ENCODE measurements around the gene KCNAB1.

- TF ChIP-seq, protein P1, sequence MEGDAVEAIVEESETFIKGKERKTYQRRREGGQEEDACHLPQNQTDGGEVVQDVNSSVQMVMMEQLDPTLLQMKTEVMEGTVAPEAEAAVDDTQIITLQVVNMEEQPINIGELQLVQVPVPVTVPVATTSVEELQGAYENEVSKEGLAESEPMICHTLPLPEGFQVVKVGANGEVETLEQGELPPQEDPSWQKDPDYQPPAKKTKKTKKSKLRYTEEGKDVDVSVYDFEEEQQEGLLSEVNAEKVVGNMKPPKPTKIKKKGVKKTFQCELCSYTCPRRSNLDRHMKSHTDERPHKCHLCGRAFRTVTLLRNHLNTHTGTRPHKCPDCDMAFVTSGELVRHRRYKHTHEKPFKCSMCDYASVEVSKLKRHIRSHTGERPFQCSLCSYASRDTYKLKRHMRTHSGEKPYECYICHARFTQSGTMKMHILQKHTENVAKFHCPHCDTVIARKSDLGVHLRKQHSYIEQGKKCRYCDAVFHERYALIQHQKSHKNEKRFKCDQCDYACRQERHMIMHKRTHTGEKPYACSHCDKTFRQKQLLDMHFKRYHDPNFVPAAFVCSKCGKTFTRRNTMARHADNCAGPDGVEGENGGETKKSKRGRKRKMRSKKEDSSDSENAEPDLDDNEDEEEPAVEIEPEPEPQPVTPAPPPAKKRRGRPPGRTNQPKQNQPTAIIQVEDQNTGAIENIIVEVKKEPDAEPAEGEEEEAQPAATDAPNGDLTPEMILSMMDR (conservative IDR thresholded peaks at IDR 0.05 in 1 of 2, IDR thresholded peaks at IDR 0.05 in 1 of 2; ENCODE audit: low read depth in 1 of 2, low read length in 2 of 2): no peak
- no peak for TF ChIP-seq EZH2 (IDR thresholded peaks at IDR 0.05; ENCODE audit: low read length, missing control alignments)
Observed at GRCh38 chr3:156543043-156543555, 422.7 kb downstream of the KCNAB1 start.

Measured in fibroblast of lung (primary cell).